Measurements from ENCODE around the gene BMPR1B.

- TF ChIP-seq, protein P1, sequence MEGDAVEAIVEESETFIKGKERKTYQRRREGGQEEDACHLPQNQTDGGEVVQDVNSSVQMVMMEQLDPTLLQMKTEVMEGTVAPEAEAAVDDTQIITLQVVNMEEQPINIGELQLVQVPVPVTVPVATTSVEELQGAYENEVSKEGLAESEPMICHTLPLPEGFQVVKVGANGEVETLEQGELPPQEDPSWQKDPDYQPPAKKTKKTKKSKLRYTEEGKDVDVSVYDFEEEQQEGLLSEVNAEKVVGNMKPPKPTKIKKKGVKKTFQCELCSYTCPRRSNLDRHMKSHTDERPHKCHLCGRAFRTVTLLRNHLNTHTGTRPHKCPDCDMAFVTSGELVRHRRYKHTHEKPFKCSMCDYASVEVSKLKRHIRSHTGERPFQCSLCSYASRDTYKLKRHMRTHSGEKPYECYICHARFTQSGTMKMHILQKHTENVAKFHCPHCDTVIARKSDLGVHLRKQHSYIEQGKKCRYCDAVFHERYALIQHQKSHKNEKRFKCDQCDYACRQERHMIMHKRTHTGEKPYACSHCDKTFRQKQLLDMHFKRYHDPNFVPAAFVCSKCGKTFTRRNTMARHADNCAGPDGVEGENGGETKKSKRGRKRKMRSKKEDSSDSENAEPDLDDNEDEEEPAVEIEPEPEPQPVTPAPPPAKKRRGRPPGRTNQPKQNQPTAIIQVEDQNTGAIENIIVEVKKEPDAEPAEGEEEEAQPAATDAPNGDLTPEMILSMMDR (IDR thresholded peaks at IDR 0.05) = no peak
- TF ChIP-seq POLR2A (IDR thresholded peaks at IDR 0.05) = no peak
Observed at GRCh38 chr4:94834501-94834900, 76.7 kb downstream of the BMPR1B start.

All from ovary (tissue), 3 donors.